CD4-positive, alpha-beta T cell treated with Interferon gamma for 1 hour (primary cell): ENCODE results near the gene SPOCK3.
"Not testable (repeated sequence)": the region's sequence is repeated elsewhere in the genome, so short reads cannot be mapped to it uniquely, and the experiment has no call there.

ENCODE experiments used
- DNase-seq: peaks from one replicate; pipeline ENCODE4 v3.0.0-alpha.2; 2020

The SPOCK3 gene

DNA sequence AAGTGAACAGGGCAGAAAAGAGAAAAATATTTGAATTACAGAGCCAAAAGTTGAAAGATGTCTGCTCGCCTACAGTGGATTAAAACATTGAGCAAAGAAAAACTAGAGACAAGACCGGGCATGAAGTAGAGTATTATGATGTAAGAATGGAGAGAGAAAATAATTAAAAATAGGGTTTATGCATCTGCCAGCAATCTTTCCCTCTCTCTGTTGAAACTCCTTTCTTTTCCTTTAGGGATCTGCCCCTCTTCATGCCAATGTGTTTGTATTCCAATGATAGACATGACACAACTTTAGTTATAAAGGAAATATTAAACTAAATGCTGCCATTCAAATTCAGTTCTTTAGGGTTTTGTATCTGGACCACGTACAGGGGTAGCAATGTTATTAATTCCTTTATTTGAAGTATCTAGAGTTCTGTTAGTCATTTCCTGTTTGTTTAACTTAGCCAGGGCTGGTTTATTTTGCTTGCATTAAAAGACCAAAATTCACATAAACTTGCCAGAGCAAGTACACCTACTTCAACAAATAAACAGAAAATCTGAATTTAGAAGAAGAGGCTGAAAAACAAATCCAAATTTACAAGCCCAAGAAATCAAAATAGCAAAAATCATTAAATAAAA is 202.6 kb downstream of the SPOCK3 start:
- DNase-seq: no peak

DNA sequence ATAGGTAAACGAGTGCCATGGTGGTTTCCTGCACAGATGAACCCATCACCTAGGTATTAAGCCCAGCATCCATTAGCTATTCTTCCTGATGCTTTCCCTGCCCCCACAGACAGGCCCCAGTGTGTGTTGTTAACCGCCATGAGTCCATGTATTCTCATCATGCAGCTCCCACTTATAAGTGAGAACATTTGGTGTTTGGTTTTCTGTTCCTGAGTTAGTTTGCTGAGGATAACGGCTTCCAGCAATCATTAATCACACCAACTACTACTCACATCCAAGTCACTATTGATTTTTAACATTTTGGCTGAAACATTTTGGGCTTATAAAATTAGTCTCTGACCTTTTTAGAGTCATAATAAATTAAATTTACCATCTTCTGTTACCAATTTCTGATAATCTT is 205.3 kb downstream of the SPOCK3 start:
- no peak for DNase-seq

DNA sequence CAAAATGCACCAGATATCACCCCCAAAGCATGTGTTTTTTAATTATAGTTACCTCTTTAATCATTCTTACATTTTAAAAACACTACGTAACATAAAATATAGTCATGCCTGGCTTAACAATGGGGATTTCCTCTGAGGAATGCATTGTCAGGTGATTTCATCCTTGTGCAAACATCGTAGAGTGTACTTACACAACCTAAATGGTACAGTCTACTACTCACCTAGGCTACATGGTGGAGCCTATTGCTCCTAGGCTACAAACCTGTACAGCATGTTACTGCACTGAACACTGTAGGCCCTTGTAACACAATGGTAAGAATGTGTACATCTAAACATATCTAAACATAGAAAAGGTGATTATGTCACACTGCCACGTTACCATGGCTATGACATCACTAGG is 208.6 kb downstream of the SPOCK3 start:
- no peak for DNase-seq

DNA sequence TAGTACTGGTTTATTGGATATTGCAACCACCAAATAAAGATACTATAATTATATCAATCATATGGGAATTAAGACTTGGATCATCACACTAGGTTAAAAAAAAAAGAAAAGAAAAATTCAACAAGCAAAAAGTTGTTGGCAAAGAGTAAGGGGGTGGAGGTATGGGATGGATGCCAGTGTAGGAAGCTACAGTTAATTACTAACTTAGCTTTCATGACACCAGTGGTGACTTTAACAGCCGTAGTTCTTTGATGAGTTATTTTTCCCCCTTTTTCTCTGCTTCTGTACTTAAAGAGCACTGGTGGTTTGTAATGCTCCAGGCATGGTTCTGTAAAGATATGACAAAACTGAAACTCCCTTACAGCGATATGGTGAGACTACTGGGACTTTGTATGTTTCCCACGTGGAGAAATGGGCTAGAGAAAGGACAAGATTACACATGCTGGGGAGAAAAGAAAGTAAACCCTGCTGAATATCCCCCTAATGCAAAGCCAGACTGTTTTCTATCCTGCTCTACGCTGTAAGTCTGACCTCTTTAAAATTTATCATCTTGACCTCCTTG is 210.8 kb downstream of the SPOCK3 start:
- no peak for DNase-seq

DNA sequence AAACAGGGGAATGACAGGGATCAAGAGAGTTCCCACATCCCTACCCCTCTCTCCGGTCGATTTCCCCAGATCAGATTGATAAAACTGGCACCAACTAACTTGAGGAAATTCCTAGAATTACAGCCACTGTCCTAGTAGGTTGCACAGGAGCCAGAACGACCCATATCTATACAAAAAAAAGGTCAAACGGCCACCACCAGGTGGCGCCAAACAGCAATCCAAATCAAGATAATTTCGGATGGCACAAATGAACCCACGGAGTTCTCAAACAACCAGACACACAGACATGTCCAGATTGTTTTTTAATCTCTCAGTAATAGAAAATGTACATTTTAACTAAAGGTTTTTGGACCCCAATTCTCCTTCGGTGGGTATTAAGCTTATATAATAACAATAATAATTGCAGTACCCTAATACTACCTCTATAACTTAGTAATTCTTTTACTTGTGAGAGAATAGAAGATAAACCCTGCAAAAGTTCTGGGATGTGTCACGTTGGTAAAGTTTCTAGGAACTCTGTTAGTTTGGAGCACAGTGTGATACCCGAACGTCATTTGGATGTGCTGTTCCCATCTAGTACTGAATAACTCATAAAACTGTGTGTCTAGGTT is 212.6 kb downstream of the SPOCK3 start:
- DNase-seq: peak; percentile 3

DNA sequence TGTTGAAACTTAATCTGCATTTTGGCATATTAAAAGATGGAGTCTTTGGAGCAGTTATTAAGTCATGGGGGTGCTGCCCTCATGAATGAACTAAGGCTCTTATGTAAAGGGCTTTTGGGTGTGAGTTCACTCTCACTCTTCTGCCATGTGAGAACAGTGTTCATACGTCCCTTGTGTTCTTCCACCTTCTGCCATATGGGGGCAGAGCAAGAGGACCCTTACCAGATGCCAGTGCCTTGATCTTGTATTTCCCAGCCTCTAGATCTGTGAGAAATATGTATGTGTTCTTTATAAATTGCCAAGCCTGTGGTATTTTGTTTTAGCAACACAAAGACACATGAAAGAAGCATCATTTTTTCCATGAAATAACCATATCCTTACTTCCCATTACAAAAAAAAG is 213.9 kb downstream of the SPOCK3 start:
- DNase-seq: no peak

DNA sequence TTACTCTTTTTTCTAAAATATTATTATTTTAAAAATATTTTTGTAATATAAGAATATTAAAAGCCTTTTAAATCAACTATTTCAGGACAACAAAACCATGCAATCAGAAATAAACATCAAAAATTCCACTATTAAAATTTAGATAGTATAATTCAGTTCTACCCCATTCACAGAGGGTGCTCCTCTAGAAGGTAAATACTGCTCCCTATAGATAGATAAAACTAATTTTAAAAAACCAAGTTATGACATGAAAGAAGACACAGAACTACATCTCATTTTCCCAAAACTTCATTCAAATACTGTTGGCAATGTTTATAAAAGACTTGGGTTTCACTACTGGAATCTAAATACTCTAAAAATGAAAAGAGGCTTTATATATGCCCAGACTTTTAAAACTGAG is 219.3 kb downstream of the SPOCK3 start:
- DNase-seq: no peak

DNA sequence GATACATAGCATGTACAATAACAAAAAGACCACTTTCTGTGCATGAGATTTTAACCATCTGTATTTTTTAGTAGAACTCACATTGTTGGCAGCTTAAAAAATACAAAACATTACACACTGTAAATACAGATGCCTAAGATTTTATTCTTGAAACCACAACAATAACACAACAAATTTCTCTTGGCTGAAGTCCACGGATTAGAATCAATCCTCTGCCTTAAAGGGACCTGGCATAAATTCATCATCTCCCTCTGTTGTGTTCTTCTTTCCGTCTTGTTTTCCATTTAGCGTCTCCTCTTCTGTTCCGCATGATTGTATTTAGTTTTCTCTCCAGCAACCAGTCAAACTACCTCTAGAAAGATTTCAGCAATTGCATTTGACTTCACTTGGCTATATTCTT is 231.0 kb downstream of the SPOCK3 start:
- DNase-seq: no peak

DNA sequence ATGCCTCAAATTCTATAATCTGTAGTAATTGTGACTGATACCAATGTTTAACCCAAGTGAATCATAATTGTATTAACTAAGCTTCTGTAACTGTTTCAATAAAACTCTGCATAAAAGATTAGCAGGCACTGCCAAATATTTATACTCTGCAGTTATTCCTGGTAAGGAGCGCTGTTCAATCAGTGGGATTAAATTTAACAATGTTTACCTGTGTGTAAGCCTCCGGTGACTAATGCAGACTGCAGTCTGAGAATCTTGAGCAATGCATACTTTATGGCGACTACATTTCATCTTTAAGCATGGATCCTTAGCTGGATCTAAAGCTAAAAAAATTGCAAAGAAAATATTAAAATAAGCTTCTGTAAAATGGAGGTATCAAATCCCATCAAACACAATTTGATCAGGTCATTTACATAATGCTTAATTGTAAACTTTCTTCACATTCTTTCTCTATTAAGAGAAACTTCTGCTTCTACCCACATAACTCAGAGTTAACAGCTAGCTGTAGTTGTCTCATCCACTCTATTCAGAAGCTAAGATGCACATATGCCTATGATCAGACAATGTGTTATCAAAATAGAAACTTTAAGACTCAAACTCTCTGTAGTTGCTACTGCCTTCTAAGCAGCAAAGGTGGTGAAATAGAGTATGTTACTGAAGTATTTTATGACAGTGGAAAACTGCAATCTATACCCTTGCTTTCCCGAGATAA is 234.0 kb downstream of the SPOCK3 start:
- DNase-seq: no peak

DNA sequence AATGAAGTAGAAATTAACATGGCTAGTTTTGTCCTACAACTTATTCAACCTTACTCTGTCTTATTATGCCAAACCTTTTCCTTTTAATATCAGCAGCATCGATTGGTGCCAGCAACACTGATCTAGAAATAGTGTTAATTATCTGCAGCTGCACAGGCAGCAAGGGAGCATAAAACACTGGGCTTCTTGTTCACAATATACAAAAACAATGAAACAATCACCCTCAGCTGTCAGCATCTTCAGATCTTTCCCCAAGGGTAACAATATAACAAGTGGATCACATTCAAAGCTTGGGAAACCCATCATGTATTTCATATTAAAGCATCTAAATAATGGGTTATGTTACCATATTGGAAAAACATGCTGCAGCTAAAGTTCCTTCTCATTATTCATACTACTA is 238.1 kb downstream of the SPOCK3 start:
- no peak for DNase-seq

DNA sequence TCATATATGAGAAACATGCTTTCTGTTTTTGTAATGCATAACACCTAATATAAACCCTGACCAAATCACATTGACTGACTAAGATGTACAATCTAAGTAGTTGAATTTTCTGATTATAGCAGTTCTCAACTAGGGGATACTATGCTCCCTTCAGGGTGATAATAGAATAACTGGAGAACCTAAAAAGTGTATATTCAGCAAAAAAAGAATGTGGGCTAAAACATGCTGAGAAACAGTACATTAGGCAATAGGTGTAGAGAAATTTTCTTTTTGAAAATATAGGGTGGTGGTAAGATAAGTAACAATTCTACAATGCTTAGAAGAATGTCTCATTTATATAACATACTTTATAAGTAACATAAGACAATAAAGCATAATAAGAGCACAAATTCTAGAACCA is 239.6 kb downstream of the SPOCK3 start:
- DNase-seq: no peak

DNA sequence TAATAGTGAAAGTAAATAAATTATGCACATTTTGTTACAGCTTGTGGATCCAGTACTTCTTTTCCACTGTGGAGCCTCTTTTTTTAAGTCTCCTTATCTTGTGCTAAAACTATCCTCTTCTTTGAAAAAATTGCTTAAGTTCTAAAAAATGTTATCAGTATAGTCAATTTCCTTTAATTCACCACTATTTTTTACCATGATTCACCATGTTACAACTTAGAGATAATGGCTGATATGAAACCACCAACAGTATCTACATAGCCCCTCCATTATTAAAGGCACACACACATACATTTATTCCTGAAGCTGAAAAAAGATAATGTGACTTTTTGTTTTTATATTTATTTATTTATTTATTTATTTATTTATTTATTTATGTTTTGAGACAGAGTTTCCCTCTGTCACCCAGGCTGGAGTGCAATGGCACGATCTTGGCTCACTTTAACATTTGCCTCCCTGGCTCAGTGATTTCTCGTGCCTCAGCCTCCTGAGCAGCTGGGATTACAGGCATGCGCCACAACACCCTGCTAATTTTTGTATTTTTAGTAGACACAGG is 243.2 kb downstream of the SPOCK3 start:
- DNase-seq: no peak

DNA sequence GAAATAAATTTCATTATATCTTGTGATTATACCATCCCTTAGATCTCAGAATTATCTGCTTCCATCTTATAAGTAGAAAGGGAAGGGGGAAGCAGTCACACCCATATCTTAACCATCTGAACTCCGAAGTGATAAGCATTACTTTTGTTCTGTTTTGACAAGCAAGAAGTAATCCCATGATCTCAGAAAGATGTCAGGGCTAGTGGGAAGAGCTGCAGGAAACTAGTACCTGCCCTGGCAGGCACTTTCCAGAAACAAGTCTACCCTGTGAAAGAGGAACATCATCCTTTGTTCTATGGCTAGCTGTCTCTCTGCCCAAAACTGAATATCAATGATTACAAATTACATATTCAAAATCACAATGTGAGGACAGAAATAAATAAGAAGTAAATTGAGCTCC is 244.4 kb downstream of the SPOCK3 start:
- no peak for DNase-seq

DNA sequence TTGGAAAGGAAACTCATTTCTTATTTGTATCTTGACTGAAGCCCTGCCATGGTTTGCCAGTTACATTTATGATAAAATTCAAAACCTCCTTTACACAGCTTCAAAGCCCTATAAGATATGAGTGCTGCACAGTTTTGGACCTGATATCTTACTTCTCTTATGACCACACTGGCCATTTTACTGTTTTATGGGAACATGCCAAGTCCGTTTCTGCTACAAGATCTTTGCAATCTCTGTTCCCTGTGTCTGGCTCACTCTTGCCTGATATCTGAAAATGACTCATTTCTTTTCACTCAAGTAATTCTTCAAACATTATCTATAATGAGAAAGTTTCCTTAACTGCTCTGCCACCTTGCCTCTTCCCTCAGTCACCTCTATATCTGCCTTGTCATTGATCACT is 247.3 kb downstream of the SPOCK3 start:
- DNase-seq: no peak

DNA sequence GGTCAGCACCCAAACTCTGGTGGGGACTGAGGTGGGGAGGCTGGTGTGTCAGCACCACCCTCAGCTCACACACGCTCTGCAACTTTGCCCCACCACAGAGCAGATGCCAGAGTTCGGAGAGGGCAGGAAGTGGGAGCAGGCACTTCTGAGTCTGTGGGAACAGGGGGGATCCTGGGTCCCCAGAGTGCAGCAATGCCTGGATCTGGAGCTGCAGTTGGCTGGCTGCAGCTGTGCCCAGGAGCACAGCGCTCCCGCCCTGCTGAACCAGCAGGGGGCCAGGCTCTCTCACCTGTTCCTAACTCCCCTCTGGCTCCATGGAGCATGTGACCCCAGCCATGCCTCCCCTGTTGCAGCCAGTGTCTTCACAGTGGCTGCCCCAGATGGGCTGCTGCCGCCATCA is 252.4 kb downstream of the SPOCK3 start:
- no peak for DNase-seq

DNA sequence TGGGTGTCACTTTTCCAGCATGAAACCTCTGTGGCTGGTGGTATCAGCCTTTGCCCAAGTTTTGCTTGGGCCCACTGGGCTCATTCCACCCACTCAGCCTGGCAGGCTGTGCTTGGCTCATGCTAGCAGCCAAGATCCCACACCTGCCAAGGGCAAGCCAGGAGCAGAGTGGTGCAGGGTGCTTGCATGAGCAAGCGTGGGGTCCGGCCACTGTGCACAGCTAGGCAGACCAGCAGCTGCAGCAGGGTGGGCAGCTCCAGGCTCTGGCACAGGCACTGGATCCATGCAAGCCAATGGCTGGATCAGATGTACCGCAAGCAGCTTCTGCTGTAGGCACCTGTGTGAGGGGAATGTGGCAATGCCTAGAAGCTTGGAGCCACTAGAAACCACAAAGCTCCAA is 253.9 kb downstream of the SPOCK3 start:
- DNase-seq: no peak

DNA sequence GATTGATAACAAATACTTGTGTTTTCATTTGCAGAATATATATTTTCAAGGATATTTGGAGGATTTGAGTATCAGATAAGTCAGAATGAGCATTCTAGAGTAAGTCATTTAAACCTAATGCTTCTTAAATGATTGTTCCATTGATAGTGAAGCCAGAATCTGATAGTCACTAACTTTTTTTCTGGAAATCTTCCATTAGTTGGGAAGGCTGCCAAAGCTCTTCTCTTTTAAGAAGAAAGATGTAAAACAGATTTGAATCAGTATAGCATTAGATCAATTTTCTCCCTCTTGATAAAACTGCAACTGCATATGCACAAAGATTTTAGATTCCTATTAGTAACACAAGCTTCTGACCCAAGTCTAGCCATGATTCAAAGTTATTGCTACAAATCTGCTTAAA is 256.7 kb downstream of the SPOCK3 start:
- no peak for DNase-seq

DNA sequence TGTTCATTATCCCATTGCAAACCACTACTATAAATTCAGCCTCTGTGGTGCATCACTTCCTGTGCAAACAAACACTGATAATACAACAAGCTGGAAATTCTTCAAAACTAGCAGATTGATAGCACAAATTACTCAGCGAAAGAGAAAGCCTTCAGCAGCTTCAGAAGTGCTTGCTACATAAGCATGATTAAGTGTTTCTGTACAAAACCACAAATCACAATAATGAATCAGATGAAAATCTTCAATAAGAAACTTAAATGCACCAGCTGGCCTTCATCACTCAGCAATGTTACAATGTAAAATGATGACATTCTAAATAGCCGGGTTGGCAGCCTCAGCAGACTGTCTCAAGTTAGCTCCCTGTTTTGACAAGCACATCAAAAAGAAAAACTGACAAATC is 262.2 kb downstream of the SPOCK3 start:
- no peak for DNase-seq

DNA sequence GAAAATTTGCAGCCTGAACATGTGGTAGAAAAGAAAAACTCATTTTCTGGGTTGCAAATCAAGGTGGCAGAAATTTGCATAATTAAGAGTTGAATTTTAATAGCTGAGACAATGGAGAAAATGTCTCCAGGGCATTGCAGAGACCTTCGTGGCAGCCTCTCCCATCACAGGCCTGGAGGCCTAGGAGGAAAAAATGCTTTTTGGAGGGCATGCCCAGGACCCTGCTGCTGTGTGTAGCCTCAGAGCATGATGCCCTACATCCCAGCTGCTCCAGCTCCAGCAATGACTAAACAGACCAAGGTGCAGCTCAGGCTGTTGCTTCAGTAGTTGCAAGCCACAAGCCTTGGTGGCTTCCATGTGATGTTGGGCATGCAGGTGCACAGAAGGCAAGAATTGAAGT is 266.1 kb downstream of the SPOCK3 start:
- not testable (repeated sequence) for DNase-seq

DNA sequence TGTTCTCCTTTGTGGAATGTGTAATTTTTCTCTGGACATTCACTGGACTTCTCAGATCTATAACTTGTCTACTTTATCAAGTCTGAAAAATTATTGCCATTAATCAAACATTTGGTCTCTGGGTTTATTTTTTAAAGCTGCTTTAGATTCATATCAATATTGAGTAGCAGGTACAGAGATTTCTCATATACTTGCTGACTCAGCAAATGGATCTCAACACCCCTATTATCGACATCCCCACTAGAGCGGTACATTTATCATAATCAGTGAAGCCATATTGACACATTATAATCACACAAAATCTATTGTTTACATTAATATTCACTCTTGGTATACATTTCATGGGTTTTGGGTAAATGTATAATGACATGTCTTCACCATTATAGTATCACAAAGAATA is 268.7 kb downstream of the SPOCK3 start:
- no peak for DNase-seq

DNA sequence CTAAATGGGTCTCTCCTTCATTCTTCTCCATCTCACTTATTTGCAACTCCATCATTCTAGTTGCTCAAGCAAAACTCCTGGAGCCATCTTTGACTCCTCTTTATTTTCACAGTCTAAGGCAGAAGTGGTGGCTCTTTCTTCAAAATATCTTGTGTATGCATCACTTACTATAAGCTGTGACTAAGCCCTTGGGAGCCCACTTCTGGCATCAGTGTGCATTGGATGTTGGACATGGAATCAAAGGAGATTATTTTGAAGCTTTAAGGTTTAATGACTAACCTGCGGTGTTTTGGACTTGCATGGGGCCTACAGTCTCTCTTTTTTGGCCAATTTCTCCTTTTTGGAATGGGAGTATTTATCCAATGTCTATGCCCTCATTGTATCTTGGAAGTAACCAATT is 276.8 kb downstream of the SPOCK3 start:
- DNase-seq: no peak

DNA sequence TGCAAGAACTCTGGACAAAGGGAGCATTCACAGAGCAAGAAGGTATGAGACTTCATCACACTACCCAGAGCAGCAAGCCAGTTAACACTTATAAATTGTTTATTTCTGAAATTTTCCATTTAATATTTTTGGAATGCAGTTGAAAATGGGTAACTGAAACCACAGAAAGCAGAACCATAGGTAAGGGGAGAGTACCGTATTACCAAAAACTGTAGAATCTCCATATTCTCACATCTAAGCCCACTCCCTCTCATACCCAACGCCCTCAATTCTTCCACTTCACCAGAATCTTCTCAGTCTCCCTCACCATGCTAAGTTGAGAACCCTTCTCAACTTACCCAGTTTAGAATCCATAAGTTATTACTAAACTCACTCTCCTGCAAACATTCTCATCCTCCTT is 277.8 kb downstream of the SPOCK3 start:
- no peak for DNase-seq

DNA sequence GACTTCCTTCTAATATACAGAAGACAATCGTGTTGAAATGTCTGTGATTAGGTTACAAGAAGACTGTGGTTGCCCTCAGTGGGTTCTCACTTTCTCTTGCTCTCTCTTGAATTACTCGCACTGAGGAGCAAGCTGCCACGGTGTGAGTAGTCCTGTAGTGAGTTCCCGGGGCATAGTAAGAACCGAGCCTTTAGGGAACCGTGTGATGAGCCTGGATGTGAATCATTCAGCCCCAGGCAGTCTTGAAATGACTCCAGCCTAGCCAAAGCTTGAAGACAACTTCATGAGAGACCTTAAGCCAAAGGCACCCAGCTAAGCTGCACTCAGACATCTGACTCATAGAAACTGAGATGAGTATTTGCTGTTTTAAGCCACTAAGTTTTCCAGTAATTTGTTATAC is 292.7 kb downstream of the SPOCK3 start:
- no peak for DNase-seq

DNA sequence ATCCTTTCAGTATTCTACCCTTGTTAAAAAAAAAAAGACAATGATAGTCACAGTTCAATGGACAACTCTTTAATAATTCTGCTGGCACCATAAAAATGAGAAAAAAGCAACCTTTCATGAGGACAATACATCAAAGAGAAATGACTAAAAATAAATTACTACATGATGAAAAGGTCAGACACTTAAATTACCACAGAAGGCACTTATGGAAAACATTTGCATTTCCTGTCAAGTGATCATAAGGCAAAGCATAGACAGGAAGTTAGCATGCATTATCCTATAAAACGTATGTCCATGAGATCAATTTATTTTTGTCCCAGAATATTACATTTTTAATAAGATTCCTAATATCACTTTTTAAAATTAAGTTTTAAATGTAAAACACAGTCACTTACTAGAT is 303.8 kb downstream of the SPOCK3 start:
- no peak for DNase-seq
